ENCODE results near the gene GALNT17. TPM values are rescaled to one million over a fixed set of nuclear protein-coding genes. Genes with fewer than 3 reads are reported as not detected.

GALNT17 gene
- 3.1 TPM for polyA plus RNA-seq (ENCODE audit: insufficient read length)
- long read RNA-seq, donor 1: 0 reads
- long read RNA-seq, donor 2: 0 reads
- long read RNA-seq, donor 3: 0 reads
- long read RNA-seq, donor 4: 0 reads
- long read RNA-seq, donor 5: 0 reads
- long read RNA-seq, donor 6, partial matches to known transcripts: 0 of 1 reads
- long read RNA-seq, donor 6, other reads (novel, unspliced or antisense): 0 of 1 reads
- long read RNA-seq, donor 7, partial matches to known transcripts: 5 of 6 reads
- long read RNA-seq, donor 7, other reads (novel, unspliced or antisense): 0 of 6 reads
- long read RNA-seq, donor 8: 0 reads

- no peak for DNase-seq
Measured at GRCh38 chr7:71132127-71132376, at the start of gene GALNT17. Gene GALNT17 (plus strand): TSS chr7:71132144.

- DNase-seq: no peak
Measured at GRCh38 chr7:71095266-71095860, 36.6 kb upstream of the GALNT17 start.

- no peak for DNase-seq
Measured at GRCh38 chr7:71096351-71096750, 35.6 kb upstream of the GALNT17 start.

- no peak for DNase-seq
Measured at GRCh38 chr7:71106226-71106625, 25.7 kb upstream of the GALNT17 start.

GRCh38 chr7:71112436-71112835 lies 19.5 kb upstream of the GALNT17 start:
- DNase-seq: no peak

- DNase-seq: no peak
Measured at GRCh38 chr7:71120096-71120495, 11.8 kb upstream of the GALNT17 start.

DNA sequence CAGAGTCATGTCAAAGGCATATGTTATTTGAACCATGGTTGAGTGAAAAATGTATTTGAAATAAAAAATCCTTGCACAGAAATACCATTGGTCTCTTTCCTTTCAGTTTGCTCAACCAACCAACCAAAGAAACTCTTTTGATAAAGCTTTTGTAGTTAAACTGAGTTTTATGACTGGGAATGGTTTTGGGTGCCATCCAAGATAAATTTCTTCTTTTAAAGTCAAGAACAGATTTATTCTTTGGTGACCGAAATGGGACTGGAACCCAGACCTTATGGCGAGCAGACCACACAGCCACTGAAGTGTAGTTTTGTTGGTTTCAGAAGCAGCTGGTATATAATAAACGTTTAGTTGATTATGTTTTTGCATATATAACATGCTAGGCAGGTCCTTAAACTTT lies 2.8 kb upstream of the GALNT17 start:
- DNase-seq: no peak

DNA sequence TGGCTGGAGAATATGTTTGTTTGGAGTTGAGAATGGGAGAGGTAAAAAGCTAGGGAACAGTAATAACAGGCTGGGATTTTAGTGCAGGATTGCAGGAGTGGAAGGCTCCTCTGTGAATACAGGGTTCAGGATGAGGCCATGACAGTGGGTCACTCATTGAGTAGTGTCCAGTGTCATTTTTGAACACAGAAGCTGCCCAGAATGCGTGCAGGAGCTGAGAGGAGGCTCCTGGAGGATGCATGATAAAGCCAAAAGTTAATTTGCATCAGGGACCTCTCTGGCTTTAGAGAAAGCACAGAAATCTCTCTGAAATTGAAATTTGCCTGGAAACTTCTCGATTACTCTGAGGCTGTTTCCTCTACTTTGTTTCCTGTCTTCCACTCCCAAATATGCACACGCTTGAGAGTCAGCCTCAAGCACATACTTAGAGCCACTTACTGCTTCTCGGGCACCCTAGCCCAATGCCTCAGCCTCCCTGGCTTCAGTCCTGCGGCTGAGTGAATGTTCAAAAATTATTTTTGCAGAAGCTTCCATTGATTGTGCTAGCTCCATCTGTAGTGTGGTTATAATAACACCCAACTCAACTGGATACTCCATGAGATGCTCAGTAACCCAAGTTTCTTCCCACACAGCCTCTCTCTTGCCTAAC lies 1.8 kb upstream of the GALNT17 start:
- no peak for DNase-seq

- peak; percentile 77 for DNase-seq
Measured at GRCh38 chr7:71131256-71132126, 453 bp upstream of the GALNT17 start.

DNA sequence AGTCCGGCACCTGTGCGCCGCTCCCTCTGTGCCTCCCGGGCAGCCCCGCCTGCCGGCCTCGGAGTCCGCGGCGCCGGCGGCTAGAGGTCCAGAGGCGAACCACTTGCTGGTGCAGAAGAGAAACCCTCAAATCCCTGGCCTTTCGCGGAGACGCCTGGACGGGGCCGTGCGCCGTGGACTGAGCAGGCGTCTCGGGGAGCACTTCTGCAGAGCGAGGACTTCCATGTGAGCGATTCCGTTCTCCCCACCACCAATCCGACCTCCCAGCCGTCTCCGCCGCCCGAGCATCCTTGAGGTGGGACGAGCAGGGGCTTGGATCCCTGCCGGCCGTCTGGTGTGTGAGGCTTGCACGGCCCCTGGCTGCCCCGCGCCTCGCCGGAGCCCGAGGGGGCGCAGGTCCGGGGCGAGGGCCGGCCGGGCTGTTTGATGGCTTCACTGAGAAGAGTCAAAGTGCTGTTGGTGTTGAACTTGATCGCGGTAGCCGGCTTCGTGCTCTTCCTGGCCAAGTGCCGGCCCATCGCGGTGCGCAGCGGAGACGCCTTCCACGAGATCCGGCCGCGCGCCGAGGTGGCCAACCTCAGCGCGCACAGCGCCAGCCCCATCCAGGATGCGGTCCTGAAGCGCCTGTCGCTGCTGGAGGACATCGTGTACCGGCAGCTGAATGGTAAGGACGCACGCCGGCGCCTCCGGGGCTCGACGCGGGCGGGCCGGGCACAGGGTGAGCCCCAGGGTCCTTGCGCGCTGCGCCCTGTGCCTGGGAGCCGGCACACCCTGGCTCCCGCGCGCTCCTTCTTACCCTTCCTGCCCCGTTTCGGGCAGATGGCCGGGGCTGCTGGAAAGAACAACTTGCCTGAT lies 660 bp downstream of the GALNT17 start:
- no peak for DNase-seq

DNA sequence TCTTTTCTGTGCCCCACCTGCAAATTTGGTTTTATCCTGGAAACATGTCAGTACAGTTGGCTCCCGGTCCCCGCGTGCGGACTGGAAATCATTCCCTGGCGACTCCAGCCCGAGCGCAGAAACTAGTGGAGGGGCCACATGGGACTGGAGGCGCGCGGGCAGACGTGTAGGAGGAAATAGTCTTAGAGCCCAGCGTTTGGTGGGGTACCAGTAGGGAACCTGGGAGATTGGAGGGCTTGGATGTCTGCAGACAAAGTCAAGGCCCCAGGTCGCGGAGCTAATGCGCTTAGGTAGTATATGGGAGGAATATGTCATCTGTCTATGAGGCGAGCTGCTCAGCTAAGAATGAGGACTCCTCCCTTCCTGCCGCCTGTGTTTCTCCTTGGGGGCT lies 1.3 kb downstream of the GALNT17 start:
- no peak for DNase-seq

DNA sequence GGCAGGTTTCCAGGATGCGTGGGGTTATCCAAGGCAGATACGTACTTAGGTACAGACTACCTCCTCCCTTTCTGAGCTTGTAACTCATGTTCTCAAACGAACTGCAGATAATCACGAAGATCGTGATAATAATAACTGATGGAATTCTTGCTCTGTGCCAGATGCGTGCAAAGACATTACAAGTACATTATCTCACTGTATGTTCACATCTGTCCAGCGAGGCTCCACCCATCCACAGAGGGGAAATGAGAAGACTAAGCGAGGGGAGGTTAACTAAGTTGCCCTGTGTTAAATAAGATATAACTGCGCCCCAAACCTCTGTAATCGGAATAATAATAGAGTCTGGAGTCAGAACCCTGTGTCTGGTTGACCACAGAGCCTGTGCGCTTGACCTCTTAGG lies 1.9 kb downstream of the GALNT17 start:
- DNase-seq: no peak

- no peak for DNase-seq
Measured at GRCh38 chr7:71135116-71135515, 3.2 kb downstream of the GALNT17 start.

DNA sequence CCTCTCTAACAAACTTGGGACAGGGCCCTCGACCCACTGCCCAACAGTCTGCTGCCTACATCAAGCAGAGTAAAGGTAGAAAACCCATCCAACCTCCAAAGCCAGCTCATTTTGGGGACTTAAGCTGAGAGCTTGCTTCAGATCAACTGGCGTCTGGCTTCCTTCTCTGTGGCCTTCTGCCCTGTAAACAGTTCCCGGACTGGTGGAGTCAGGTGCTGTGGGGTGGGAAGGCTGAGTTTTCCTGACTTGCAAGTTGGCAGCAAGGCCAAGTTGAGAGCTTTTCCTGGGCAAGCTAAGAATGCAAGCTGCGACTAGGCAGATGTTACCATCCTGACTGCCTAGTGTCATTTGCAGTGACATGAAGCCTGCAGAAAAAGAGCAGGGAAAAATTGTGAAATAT lies 3.7 kb downstream of the GALNT17 start:
- DNase-seq: no peak

GRCh38 chr7:71137479-71137878 lies 5.5 kb downstream of the GALNT17 start:
- DNase-seq: no peak

GRCh38 chr7:71140264-71140663 lies 8.3 kb downstream of the GALNT17 start:
- DNase-seq: no peak

DNA sequence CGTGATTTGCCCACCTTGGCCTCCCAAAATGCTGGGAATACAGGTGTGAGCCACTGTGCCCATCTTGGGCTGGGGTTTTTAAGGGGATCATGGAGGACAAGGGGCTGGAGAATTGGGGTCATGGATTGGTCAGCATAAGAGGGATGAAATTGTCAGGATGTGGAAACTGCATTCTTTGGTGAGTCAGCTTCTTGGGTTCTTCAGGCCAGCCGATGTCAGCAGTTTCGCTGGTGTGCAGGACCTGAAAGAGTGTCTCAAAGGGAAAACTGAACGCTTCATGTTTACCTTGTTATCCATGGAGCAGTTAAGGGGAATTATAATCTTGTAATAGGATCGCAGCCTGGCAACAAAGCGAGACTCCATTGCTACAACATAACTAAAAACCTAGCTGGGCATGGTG lies 13.0 kb downstream of the GALNT17 start:
- DNase-seq: no peak

- peak; percentile 17 for DNase-seq
Measured at GRCh38 chr7:71145906-71146901, 14.3 kb downstream of the GALNT17 start.

- DNase-seq: no peak
Measured at GRCh38 chr7:71148098-71148497, 16.2 kb downstream of the GALNT17 start.

DNA sequence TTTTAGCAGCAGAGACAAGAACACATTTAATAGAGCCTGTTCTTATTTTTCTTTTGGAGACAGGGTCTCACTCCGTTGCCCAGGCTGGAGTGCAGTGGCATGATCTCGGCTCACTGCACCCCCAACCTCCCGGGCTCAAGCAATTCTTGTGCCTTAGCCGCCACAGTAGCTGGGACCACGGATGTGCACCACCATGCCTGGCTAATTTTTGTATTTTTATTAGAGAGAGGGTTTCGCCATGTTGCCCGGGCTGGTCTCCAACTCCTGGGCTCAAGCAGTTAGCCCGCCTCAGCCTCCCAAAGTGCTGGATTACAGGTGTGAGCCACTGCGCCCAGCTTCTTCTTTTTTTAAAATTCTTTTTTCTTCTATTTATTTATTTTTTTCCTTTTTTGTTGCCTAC lies 23.3 kb downstream of the GALNT17 start:
- no peak for DNase-seq

DNA sequence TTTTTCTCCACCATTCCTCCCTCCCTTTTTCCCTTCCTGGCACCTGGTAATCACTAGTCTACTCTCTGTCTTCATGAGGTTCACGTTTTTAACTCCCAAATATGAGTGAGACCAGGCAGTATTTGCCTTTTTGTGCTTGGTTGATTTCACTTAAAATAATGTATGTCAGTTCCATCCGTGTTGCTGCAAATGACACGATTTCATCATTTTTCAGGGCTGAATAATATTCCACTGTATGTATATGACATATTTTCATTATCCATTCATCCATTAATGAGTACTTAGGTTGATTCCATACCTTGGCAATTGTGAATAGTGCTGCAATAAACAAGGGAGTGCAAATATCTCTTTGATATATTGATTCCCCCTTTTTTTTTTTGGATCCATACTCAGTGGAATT lies 25.8 kb downstream of the GALNT17 start:
- no peak for DNase-seq

Measured in left kidney (tissue), 8 donors.